Choroid plexus epithelial cell (primary cell): ENCODE results near the gene CLK3.

Experiments used
- DNase-seq: peaks from one replicate; pipeline ENCODE4 v3.0.0-alpha.2; 2010; ENCODE audit warnings: low read depth
- H3K4me3 ChIP-seq: 2 replicates; pipeline ENCODE4 v1.5.1; 2011; ENCODE audit warnings: low read depth, mild to moderate bottlenecking, control low read depth, low read length, moderate library complexity
- CTCF ChIP-seq: conservative IDR thresholded peaks from 2 replicates; pipeline ENCODE4 v1.5.1; 2011; ENCODE audit warnings: low read depth, mild to moderate bottlenecking, control low read depth, inconsistent platforms, low read length, moderate library complexity

Gene CLK3

DNA sequence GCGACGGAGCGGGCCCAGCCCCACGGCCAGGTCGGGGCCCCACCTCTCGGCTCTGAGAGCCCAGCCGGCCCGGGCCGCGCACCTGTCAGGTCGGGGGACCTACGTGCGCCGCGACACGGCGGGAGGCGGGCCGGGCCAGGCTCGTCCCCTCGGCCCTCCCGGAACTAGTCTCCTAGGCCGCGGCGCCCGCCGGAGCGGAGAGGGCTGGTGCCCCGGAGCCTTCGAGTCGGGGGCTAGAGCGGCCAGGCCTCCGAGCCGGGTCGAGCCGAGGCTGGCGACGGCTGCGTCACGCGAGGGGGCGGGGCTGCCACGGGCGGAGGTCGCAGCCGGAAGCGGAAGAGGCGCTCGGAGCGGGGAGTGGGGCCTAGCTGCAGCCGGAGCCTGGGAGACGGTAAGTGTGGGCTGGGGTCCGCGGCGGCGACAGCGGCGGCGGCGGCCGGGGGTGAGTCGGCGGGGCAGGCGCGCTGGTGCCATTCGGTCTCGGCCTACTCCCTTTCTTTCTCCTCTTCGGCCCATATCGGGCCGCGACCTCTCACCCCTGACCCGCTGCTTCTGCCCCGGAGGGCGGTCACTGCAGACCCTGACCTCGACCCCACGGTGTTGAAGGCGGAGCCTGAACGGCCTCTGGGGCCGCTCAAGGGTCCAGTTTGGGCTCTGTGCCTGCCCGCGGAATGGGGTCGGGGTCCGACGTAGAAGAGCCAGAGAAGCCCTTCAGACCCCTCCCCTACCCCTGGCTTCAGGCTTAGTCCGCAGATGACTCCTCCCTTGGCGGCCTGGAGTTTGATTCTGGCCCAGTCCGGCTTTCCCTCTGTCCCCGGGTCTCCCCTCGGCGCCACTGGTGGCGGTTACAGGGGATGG lies at the start of gene CLK3:
Gene CLK3 (plus strand): TSS at position 329 of the 858 bp plus-strand sequence. CDS start 3,361 bp downstream, outside the sequence.
- TF ChIP-seq CTCF: no peak
- H3K4me3 ChIP-seq: peak within 1 kb of the TSS; percentile 97
- peak; percentile 92 for DNase-seq

GRCh38 chr15:74568594-74568993 lies 47.0 kb upstream of the CLK3 start:
- H3K4me3 ChIP-seq: no peak overlapping the region
- DNase-seq: no peak
- TF ChIP-seq CTCF: no peak

DNA sequence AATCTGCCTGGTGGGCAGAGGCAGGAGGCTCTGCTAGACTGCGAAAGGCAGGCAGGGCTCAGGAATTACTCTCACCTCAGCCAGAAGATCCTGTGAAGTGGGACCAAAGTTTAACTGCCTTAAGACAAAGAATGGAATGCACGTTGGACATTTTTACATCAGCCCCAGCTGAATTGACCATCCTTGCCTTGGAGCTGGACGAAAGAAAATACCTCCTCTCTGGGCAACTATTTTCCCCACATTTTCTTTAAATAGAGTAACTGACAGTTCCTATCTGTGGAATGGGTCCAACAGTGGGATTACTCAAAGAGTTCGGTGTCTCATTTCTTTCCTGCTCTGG lies 45.9 kb upstream of the CLK3 start:
- no peak for TF ChIP-seq CTCF
- H3K4me3 ChIP-seq: no peak overlapping the region
- no peak for DNase-seq

GRCh38 chr15:74571191-74571590 lies 44.4 kb upstream of the CLK3 start:
- TF ChIP-seq CTCF: no peak
- H3K4me3 ChIP-seq: no peak overlapping the region
- DNase-seq: no peak

DNA sequence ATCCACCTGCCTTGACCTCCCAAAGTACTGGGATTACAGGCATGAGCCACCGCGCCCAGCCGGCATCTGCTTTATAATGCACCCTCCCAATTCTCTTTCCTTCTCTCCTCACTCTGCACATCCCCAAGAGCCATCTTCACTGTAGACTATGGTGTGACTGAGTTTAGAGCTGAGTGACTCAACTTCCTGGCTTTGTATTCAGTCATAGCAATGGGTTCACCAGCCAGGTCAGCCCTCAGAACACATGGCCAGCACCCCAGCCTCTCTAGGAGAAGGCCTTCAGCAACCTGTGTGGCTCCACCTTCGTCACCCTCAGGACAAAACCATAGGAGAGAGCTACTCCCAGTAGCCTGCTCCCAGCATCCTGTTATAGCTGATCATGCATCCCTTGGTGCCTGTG lies 41.6 kb upstream of the CLK3 start:
- DNase-seq: peak; percentile 29
- no peak overlapping the region for H3K4me3 ChIP-seq
- TF ChIP-seq CTCF: no peak

DNA sequence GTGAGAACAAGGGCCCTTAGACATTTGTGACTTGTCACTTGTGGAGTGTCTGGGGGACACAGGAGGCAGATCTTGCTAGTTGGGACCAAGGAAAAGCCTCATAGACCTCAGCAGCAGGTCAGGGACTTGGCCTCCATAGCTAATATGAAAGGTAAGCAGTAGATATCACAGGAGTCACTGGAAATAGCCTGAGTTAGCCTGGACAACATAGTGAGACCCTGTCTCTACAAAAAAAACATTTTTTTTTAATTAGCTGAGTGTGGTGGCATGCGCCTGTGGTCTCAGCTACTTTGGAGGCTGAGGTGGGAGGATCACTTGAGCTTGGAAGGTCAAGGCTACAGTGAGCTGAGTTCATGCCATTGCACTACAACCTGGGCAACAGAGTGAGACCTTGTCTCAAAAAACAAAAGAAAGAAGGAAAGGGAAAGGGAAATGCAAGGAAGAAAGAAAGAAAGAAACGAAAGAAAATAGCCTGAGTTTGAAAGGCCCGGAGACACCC lies 37.1 kb upstream of the CLK3 start:
- H3K4me3 ChIP-seq: no peak overlapping the region
- no peak for TF ChIP-seq CTCF
- no peak for DNase-seq

GRCh38 chr15:74579001-74579400 lies 36.6 kb upstream of the CLK3 start:
- H3K4me3 ChIP-seq: no peak overlapping the region
- DNase-seq: no peak
- no peak for TF ChIP-seq CTCF
